ENCODE data around the gene PLXNA4. TPM values are rescaled to one million over a fixed set of nuclear protein-coding genes. Genes with fewer than 3 reads are reported as not detected.

PLXNA4 gene
- total RNA-seq, 1 donor from 2014 or later = 5.2 TPM

DNA sequence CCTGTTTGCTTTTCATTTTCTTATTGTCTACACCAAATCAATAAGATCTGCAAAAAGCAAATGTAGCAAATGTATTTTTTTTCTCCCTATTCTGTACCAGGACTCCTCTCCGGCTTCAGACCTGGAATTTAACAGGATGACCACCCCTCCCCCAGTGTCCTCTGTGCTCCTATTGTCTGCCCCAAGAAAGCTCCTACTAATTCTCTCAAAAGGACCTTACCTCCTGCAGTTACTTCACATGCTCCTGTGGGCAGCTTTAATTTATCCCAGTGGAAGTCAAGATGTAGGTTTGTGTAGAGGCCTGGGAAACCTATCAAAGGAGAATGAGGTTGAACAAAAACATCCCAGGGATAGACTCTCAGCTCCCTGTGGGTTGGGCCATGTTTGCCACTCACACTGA lies 31.3 kb downstream of the PLXNA4 start:
- Mint-ChIP-seq H3K36me3 (no peaks in the 10 kb centered on the region), H3K27ac (no peak overlapping the region), H3K27me3 (ENCODE audit: low read depth) (peaks cover 52% of the 10 kb centered on the region), H3K4me3 (no peak overlapping the region), H3K4me1 (peaks cover 2% of the 10 kb centered on the region), H3K9me3 (peaks cover 4% of the 10 kb centered on the region)
- no peak for DNase-seq (ENCODE audit: low spot score in 2 of 2, unreplicated experiment in 2 of 2)
- TF ChIP-seq, protein P1, sequence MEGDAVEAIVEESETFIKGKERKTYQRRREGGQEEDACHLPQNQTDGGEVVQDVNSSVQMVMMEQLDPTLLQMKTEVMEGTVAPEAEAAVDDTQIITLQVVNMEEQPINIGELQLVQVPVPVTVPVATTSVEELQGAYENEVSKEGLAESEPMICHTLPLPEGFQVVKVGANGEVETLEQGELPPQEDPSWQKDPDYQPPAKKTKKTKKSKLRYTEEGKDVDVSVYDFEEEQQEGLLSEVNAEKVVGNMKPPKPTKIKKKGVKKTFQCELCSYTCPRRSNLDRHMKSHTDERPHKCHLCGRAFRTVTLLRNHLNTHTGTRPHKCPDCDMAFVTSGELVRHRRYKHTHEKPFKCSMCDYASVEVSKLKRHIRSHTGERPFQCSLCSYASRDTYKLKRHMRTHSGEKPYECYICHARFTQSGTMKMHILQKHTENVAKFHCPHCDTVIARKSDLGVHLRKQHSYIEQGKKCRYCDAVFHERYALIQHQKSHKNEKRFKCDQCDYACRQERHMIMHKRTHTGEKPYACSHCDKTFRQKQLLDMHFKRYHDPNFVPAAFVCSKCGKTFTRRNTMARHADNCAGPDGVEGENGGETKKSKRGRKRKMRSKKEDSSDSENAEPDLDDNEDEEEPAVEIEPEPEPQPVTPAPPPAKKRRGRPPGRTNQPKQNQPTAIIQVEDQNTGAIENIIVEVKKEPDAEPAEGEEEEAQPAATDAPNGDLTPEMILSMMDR (IDR thresholded peaks at IDR 0.05; ENCODE audit: unreplicated experiment) = no peak

DNA sequence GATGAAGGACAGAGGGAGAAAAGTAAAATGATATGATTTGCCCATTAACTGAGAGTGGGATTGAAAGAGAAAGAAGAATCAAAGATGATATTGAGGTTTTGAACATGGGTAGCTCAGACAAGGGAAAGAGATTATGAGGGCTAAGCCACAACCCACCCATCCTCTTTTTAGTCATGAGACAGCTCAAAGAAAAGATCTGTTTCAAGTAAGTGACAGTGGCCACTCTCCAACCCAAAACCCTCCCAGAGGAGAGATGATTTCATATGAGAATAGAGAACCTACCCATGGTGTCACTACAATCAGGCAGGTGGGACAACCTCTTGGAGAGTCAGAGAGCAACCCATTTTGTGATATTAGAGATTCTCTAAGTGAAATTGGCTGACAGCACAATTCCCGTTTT lies 32.2 kb downstream of the PLXNA4 start:
- Mint-ChIP-seq H3K36me3 (no peaks in the 10 kb centered on the region), H3K9me3 (peaks cover 4% of the 10 kb centered on the region), H3K27me3 (ENCODE audit: low read depth) (peaks cover 55% of the 10 kb centered on the region), H3K27ac (no peak overlapping the region), H3K4me3 (no peak overlapping the region), H3K4me1 (peaks cover 2% of the 10 kb centered on the region)
- DNase-seq (ENCODE audit: low spot score in 2 of 2, unreplicated experiment in 2 of 2) = no peak
- TF ChIP-seq, protein P1 (IDR thresholded peaks at IDR 0.05; ENCODE audit: unreplicated experiment) = no peak

DNA sequence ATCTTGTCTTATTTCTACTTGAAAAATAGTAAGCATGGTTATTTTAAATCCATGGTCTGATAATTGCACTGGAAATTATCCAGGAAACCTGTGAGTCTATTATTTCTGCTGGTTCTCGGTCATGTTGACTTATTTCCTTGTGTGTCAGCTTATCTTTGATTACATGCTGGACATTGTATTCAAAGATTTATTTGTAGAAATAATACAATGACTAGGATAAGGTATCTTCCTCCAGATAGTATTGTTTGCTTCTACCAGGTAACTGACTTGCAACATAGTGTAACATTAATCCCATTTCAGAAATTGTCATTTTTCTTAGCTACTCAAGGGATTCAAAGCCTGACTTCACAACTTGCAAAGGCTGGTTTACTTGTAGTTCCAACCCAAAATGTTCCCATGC lies 33.4 kb downstream of the PLXNA4 start:
- no peak for DNase-seq (ENCODE audit: low spot score in 2 of 2, unreplicated experiment in 2 of 2)
- no peak overlapping the region for H3K4me3 Mint-ChIP-seq
- no peak overlapping the region for H3K27ac Mint-ChIP-seq
- peaks cover 52% of the 10 kb centered on the region for H3K27me3 Mint-ChIP-seq (ENCODE audit: low read depth)
- H3K4me1 Mint-ChIP-seq = peaks cover 2% of the 10 kb centered on the region
- no peaks in the 10 kb centered on the region for H3K36me3 Mint-ChIP-seq
- peaks cover 4% of the 10 kb centered on the region for H3K9me3 Mint-ChIP-seq
- TF ChIP-seq, protein P1 (IDR thresholded peaks at IDR 0.05; ENCODE audit: unreplicated experiment) = no peak

DNA sequence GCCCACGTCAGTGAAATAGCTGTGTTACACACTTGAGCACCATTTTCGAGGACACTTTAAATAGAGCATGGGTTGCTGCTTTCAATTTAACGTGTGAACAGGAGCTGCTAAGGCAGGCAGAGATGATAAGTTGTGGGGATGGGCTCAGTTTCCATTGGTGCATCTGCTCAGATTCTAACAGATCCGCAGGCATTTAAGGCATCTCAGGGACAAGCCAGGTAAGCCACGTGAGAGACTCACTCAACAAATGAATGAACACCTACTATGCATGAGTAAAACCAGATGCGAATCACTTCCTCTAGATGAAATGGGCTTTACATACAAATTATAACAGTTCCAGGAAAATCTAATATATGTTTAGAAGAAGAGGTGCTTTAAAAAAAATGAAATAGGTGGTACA lies 34.6 kb downstream of the PLXNA4 start:
- Mint-ChIP-seq H3K4me3 (no peak overlapping the region), H3K4me1 (peaks cover 4% of the 10 kb centered on the region), H3K27ac (no peak overlapping the region), H3K36me3 (no peaks in the 10 kb centered on the region), H3K27me3 (ENCODE audit: low read depth) (peaks cover 41% of the 10 kb centered on the region), H3K9me3 (peaks cover 4% of the 10 kb centered on the region)
- DNase-seq (ENCODE audit: low spot score in 2 of 2, unreplicated experiment in 2 of 2) = no peak
- TF ChIP-seq, protein P1 (IDR thresholded peaks at IDR 0.05; ENCODE audit: unreplicated experiment) = no peak

DNA sequence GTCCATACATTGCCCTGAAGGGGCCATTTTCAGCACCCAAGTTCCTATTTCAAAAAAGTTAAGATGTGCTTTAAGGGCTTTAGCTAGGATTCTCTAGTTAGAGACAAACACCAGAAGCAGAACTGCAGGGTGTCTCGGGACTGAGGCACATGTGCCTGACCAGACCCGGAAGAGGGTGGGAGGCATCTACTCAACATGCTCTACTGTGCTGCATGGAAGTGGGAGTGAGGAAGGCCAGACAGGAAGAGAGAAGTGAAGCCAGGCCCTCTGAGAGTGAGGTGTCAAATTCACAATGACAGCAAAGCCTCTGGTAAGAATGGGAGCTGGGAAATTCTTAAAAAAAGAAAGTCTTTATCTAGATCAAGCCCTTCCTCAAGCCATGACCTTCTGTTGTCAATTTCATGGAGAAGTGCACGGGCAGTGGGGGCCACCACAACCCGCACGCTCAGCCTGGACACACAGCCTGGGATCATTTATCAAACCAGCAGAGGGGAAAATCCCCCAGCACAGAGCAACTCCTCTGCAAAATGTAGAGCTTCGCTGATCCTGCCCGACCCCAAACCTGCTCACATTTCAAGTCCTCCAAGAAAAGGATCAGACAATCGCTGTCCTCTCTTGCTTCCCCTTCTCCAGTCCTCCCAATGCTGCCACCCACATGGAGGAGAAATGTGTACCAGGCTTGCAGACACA lies 38.7 kb downstream of the PLXNA4 start:
- Mint-ChIP-seq H3K4me1 (peaks cover 4% of the 10 kb centered on the region), H3K4me3 (no peak overlapping the region), H3K27ac (no peak overlapping the region), H3K36me3 (no peaks in the 10 kb centered on the region), H3K27me3 (ENCODE audit: low read depth) (peaks cover 49% of the 10 kb centered on the region), H3K9me3 (peaks cover 3% of the 10 kb centered on the region)
- TF ChIP-seq, protein P1 (IDR thresholded peaks at IDR 0.05; ENCODE audit: unreplicated experiment) = no peak
- DNase-seq (ENCODE audit: low spot score in 2 of 2, unreplicated experiment in 2 of 2) = no peak
